NCI-H2029 treated with DMSO at 0.1 percent for 48 hours (cell line): ENCODE data around the gene KCND3.
A peak's percentile ranks its signal among the peaks of the same experiment; 100 is the strongest.
"Not testable (repeated sequence)": the region's sequence is repeated elsewhere in the genome, so short reads cannot be mapped to it uniquely, and the experiment has no call there.

Experiments
- DNase-seq: peaks from one replicate; lab custom pipeline; 2025; lab: John Stamatoyannopoulos, UW

KCND3 gene

GRCh38 chr1:111742292-111742691 lies 247.2 kb downstream of the KCND3 start:
- DNase-seq, result not testable (repeated sequence)

- DNase-seq, result no peak
Observed at GRCh38 chr1:111739925-111740765, 249.3 kb downstream of the KCND3 start.

GRCh38 chr1:111739194-111739924 lies 250.1 kb downstream of the KCND3 start, which contains the start of gene INKA2:
INKA2 (minus strand) TSS chr1:111739395; CDS start chr1:111739242, 153 bp downstream.
- DNase-seq, result peak; percentile 18

GRCh38 chr1:111738436-111739193 lies 250.9 kb downstream of the KCND3 start:
- no peak for DNase-seq

- no peak for DNase-seq
Observed at GRCh38 chr1:111738133-111738435, 251.4 kb downstream of the KCND3 start.

- DNase-seq, result no peak
Observed at GRCh38 chr1:111737216-111738132, 252.0 kb downstream of the KCND3 start.

GRCh38 chr1:111736548-111737215 lies 252.8 kb downstream of the KCND3 start:
- DNase-seq, result peak; percentile 38

- no peak for DNase-seq
Observed at GRCh38 chr1:111735858-111736544, 253.5 kb downstream of the KCND3 start.

GRCh38 chr1:111735321-111735720 lies 254.1 kb downstream of the KCND3 start:
- DNase-seq, result no peak

- no peak for DNase-seq
Observed at GRCh38 chr1:111734856-111735255, 254.6 kb downstream of the KCND3 start.

GRCh38 chr1:111734426-111734825 lies 255.0 kb downstream of the KCND3 start:
- DNase-seq, result no peak

GRCh38 chr1:111733992-111734341 lies 255.5 kb downstream of the KCND3 start:
- no peak for DNase-seq

- no peak for DNase-seq
Observed at GRCh38 chr1:111733183-111733991, 256.1 kb downstream of the KCND3 start.

- no peak for DNase-seq
Observed at GRCh38 chr1:111732718-111733117, 256.8 kb downstream of the KCND3 start.

- DNase-seq, result no peak
Observed at GRCh38 chr1:111731956-111732355, 257.5 kb downstream of the KCND3 start.

- DNase-seq, result no peak
Observed at GRCh38 chr1:111730706-111731105, 258.8 kb downstream of the KCND3 start.

- DNase-seq, result no peak
Observed at GRCh38 chr1:111729946-111730681, 259.4 kb downstream of the KCND3 start.

GRCh38 chr1:111729271-111729921 lies 260.1 kb downstream of the KCND3 start:
- DNase-seq, result no peak
